Subcutaneous abdominal adipose tissue (tissue), 5 donors: ENCODE data around the gene TNFRSF13B.
"Not testable (repeated sequence)": the region's sequence is repeated elsewhere in the genome, so short reads cannot be mapped to it uniquely, and the experiment has no call there.

Experiments used
- H3K27ac ChIP-seq: one replicate; pipeline ENCODE4 v1.7.0; 2013; ENCODE audit warnings: low read depth, mild to moderate bottlenecking, inconsistent platforms, low read length, moderate library complexity
- H3K27me3 ChIP-seq, 5 donors: one replicate each; pipeline ENCODE4 v1.7.0; 2013; ENCODE audit warnings: low read length in 5 of 5, inconsistent platforms in 1 of 5; ENCODE audit not compliant: control insufficient read depth in 5 of 5, insufficient read depth in 4 of 5
- H3K36me3 ChIP-seq, 5 donors: one replicate each; pipeline ENCODE4 v1.7.0; 2013; ENCODE audit warnings: low read length in 5 of 5; ENCODE audit not compliant: control insufficient read depth in 5 of 5, insufficient read depth in 5 of 5
- H3K4me1 ChIP-seq, 5 donors: one replicate each; pipeline ENCODE4 v1.7.0; 2013; ENCODE audit warnings: low read length in 5 of 5, mild to moderate bottlenecking in 3 of 5, moderate library complexity in 1 of 5; ENCODE audit not compliant: control insufficient read depth in 5 of 5, insufficient read depth in 5 of 5
- H3K4me3 ChIP-seq, 5 donors: one replicate each; pipeline ENCODE4 v1.7.0; 2013; ENCODE audit warnings: low read length in 5 of 5, low read depth in 1 of 5
- H3K9ac ChIP-seq, 5 donors: one replicate each; pipeline ENCODE4 v1.7.0; 2013; ENCODE audit warnings: low read length in 5 of 5, mild to moderate bottlenecking in 4 of 5, moderate library complexity in 3 of 5
- H3K9me3 ChIP-seq, 5 donors: one replicate each; pipeline ENCODE4 v1.7.0; 2013; ENCODE audit warnings: low read length in 5 of 5; ENCODE audit not compliant: control insufficient read depth in 5 of 5
- donor health status: healthy.
- donor health status: healthy.
- donor health status: healthy.
- donor health status: healthy.
- donor health status: healthy.

TNFRSF13B gene

DNA sequence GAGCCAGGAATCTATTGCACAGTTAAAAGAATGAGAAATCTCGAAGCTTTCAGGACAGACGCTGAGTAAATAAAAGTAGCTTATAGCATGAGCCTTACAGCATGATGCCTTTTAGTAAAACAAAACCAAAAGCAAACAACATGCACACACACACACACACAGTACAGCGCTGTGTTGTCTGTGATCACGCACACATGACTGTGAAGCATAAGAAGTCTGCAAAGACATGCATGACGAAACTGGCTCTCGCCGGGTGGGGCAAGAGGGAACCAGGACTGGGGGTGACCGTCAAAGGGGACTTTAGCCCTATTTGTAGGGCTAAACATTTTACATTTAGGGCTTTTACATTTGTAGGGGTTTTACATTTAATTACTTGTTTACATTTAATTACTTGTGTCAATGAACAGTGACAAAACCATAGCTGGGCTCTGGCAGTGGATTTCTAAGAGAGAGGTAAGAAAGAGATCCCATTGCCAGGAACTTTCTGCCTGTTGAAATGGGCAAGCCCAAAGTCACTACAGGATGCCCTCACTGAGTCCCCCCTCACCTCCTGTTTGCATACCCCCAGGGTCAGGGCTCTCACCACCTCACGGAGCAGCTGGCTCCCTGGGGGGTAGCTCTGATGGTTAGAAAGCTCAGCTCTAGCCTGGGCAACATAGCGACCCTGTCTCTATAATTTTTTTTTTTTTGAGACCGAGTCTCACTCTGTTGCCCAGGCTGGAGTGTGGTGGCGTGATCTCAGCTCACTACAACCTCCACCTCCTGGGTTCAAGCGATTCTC lies 2.0 kb upstream of the TNFRSF13B start:
- H3K27me3 ChIP-seq: peaks cover 0 to 18% (median 8%) of the 10 kb centered on the region in 5 donors
- H3K4me3 ChIP-seq: no peak overlapping the region
- no peaks in the 10 kb centered on the region for H3K36me3 ChIP-seq
- H3K4me1 ChIP-seq: no peaks in the 10 kb centered on the region
- H3K9ac ChIP-seq: no peak overlapping the region
- no peaks in the 10 kb centered on the region for H3K9me3 ChIP-seq
- no peak overlapping the region for H3K27ac ChIP-seq

DNA sequence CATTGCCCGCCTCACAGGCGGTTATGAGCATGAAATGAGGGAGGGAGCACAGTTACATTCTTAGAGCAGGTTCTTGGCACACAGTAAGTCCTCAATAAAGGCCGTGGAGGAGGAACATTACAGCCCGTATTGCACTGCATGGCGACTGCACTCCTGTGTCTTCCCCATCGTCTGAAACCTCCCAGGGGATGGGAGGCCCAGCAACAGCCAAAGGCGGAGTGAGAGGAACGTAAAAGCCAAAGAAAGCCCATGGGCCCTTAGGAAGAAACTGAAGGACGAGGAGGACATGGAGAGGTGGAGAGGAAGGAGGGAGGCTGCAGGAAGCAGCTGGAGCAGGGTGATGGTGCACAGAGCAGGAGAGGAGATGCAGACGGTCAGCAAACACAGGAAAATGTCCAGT lies 1.1 kb upstream of the TNFRSF13B start:
- H3K9me3 ChIP-seq, H3K4me3 ChIP-seq, H3K9ac ChIP-seq, H3K36me3 ChIP-seq, H3K4me1 ChIP-seq, H3K27ac ChIP-seq: not testable (repeated sequence)
- peaks cover 0 to 15% (median 7%) of the 10 kb centered on the region in 5 donors for H3K27me3 ChIP-seq

DNA sequence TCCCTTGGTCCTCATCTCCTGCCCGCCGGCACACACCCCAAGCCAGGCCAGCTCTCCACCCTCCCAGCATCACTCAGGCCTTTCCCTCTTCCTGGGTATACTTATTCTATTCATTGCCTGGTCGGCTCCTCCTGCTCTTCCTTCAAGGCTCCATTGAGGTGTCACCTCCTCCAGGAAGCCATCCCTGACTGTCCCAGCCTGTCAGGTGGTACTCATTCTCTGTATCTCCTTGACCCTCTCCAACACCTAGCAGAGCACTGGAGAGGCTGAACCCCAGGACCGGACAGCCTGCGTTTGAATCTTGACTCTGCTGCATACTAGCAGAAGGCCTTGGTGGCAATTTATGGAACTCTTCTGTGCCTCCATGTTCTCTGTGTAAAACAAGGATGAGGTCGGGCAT lies 428 bp upstream of the TNFRSF13B start:
- H3K27ac ChIP-seq: no peak overlapping the region
- H3K4me1 ChIP-seq: no peaks in the 10 kb centered on the region
- no peak overlapping the region for H3K4me3 ChIP-seq
- H3K9ac ChIP-seq: no peak overlapping the region
- peaks cover 0 to 14% (median 4%) of the 10 kb centered on the region in 5 donors for H3K27me3 ChIP-seq
- H3K9me3 ChIP-seq: no peaks in the 10 kb centered on the region
- H3K36me3 ChIP-seq: no peaks in the 10 kb centered on the region

DNA sequence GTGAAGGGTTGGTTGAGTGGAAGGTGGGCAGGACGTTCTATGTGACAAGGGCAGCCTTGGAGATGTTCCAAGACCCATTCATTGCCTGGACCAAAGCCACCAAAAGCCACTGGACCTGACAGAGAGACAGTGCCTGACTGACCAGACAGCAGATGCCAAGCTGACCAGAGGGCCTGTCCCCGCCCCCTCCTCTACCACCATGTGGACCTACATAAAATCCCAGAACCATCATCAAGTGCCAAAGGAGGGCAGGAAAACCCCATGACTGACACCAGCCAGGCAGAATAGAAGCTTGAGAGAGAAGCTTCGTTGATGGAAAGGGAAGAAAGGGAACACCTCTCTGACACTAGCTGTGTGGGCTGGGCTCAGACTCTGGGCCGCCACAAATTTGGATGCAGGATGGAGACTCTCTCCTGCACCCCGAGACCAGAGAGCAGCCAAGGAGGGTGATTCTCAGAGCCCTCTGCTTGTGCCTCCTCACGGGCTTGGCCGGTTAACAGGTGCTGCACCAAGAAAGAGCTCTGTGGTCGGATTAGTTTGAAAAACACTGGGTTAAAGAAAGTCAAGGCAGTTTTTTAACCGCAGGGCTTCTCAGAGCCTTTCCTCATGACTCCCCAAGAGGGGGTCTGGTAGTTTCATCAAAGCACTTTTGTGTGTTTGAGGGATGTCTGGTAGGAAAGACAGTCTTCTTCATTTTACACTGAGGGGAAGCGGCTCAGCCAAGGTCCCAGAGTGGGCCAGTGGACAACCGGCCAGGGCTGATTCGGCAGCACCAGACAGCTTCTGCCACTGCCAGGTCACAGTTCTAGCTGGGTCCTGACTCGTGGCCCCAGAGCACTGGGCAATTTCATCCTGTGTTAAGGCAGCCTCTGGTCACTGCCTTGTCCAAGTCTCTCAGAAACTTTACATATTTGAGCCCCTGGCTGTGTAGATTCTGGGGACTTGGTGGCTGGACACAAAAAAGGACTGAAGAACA lies 1.7 kb downstream of the TNFRSF13B start:
- Histone ChIP-seq H3K36me3 (no peaks in the 10 kb centered on the region), H3K9me3 (no peaks in the 10 kb centered on the region), H3K27ac (no peak overlapping the region), H3K4me1 (no peaks in the 10 kb centered on the region), H3K9ac (no peak overlapping the region), H3K4me3 (no peak overlapping the region), H3K27me3 (peaks cover 0 to 5% (median 4%) of the 10 kb centered on the region in 5 donors)

DNA sequence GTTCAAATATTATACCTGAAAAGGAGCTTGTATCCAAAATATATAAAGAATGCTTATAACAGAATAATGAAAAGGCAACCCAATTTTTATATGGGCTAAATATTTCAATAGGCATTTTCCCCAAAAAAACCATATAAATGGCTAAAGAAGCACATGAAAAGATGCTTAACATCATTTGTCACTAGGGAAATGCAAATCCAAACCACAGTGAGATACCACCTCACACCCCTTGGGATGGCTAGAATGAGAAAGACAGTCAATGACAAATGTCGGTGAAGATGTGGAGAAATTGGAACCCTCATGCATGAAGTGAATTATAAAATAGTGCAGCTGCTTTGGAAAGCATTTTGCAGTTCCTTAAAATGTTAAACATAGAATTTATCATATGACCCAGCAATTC lies 3.1 kb downstream of the TNFRSF13B start:
- Histone ChIP-seq H3K36me3 (no peaks in the 10 kb centered on the region), H3K4me1 (no peaks in the 10 kb centered on the region), H3K9ac (no peak overlapping the region), H3K9me3 (no peaks in the 10 kb centered on the region), H3K27me3 (peaks cover 0 to 4% (median 2%) of the 10 kb centered on the region in 5 donors), H3K27ac (no peak overlapping the region), H3K4me3 (no peak overlapping the region)

DNA sequence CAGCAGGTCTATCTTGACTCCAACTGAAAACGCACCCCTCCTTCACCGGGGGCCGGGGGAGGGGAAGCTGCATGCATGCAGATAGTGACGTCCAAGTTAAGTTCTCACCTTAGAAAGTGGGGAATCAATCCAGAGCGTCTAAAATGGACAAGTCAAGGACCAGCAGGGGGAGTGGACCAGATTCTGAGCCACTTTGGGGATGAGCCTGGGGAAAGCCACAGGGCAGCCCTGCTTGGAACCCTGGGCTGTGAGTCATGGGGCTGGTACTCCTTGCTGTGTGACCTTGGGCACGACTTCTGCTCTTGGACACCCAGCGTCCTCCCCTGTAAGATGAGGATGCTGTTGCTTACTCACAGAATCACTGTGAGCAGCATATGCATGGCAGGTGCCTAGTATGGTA lies 9.1 kb downstream of the TNFRSF13B start:
- no peaks in the 10 kb centered on the region for H3K4me1 ChIP-seq
- H3K9me3 ChIP-seq: peaks cover 0 to 7% (median 5%) of the 10 kb centered on the region in 5 donors
- H3K36me3 ChIP-seq: no peaks in the 10 kb centered on the region
- H3K27ac ChIP-seq: no peak overlapping the region
- H3K4me3 ChIP-seq: no peak overlapping the region
- H3K9ac ChIP-seq: no peak overlapping the region
- peaks cover 0 to 3% (median 2%) of the 10 kb centered on the region in 5 donors for H3K27me3 ChIP-seq

DNA sequence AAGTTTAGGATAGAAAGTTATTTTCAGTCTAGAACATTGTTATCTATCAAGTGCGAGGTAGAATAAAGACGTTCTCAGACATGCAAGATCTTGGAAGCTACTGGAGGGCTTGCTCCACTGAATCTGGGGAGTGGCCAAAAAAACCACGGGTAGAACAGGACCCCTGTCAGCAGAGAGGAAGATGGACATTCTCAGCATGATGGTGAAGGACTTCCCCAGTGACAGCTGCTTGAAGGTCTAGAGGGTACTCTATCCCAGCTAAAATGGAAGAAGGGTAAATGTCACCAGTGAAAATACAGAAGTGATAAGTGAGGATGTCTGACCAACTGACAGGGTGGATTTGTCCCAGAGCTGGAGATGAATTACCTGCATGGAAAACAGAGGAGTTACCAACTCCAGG lies 10.1 kb downstream of the TNFRSF13B start:
- Histone ChIP-seq H3K9ac (no peak overlapping the region), H3K9me3 (peaks cover 0 to 7% (median 5%) of the 10 kb centered on the region in 5 donors), H3K27me3 (peaks cover 0 to 3% (median 2%) of the 10 kb centered on the region in 5 donors), H3K27ac (no peak overlapping the region), H3K4me3 (no peak overlapping the region), H3K36me3 (no peaks in the 10 kb centered on the region), H3K4me1 (no peaks in the 10 kb centered on the region)

DNA sequence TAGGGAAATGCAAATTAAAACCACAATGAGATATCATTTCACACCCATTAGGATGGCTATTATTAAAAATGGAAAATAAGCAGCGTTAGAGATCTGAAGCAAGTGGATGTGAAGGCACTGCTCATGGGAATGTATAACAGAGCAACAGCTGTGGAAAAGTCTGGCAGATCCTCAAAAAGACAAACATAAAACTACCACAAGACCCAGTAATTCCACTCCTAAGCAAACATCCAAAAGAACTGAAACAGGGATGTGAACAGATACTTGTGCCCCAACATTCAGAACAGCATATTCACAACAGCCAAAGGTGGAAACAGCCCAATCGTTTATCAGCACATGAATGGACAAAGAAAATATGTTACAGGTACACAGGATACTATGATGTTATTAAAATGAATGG lies 10.9 kb downstream of the TNFRSF13B start:
- H3K36me3 ChIP-seq, H3K4me3 ChIP-seq, H3K9ac ChIP-seq, H3K4me1 ChIP-seq, H3K9me3 ChIP-seq, H3K27ac ChIP-seq, H3K27me3 ChIP-seq: not testable (repeated sequence)

DNA sequence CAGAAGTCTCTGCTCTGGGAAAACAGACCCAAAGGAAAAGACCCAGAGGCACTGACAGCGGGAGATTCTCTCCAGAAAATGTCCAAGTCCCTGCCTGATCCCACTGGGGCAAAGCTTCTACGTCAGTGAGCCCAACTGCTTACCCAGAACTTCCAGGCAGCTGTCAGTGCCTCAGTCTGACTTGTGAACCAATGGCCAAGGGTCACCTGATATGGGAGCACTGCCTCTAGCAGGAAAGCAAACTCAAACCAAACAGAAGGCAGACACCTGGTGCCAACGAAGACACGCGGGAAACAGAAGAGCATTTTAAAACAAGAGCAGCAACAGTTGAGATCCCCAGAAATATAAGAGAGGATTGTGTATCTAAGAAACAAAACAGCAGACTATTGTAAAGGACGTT lies 16.9 kb downstream of the TNFRSF13B start:
- peaks cover 10 to 17% (median 11%) of the 10 kb centered on the region in 5 donors for H3K27me3 ChIP-seq
- H3K9me3 ChIP-seq, H3K4me1 ChIP-seq, H3K27ac ChIP-seq, H3K9ac ChIP-seq, H3K36me3 ChIP-seq, H3K4me3 ChIP-seq: not testable (repeated sequence)

DNA sequence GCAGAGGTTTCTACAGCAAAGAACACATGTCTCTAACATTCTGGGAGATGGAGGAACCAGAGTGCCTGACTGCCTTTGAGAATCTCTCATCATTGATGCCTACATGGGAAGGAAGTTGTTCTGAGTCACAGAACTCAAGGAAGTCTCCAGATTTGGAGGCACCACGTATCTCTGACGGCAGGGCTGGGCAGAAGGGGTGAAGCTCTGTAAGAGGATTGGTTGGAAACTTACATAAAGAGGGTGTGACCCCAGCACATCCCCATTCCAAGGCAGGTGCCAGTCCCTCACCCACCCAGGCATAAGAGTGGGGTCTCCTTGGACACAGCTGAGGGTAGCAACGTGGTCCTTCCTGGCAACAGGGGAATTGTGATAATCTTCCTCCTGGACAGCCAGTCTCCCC lies 17.4 kb downstream of the TNFRSF13B start:
- no peaks in the 10 kb centered on the region for H3K4me1 ChIP-seq
- no peaks in the 10 kb centered on the region for H3K36me3 ChIP-seq
- no peak overlapping the region for H3K9ac ChIP-seq
- H3K27ac ChIP-seq: no peak overlapping the region
- H3K27me3 ChIP-seq: peaks cover 10 to 17% (median 11%) of the 10 kb centered on the region in 5 donors
- H3K4me3 ChIP-seq: no peak overlapping the region
- H3K9me3 ChIP-seq: peaks cover 0 to 7% (median 6%) of the 10 kb centered on the region in 5 donors
